ENCODE data around the gene SPG7.
"Not testable (repeated sequence)": the region's sequence is repeated elsewhere in the genome, so short reads cannot be mapped to it uniquely, and the experiment has no call there.

GRCh38 chr16:89463312-89463711 is 44.9 kb upstream of the SPG7 start:
- not testable (repeated sequence) for TF ChIP-seq RFX5 (IDR thresholded peaks at IDR 0.05); MAFK (IDR thresholded peaks at IDR 0.05; ENCODE audit: partially characterized antibody); USF2 (IDR thresholded peaks at IDR 0.05); RNF2 (IDR thresholded peaks at IDR 0.05; ENCODE audit: borderline replicate concordance, low read depth); JUNB (IDR thresholded peaks at IDR 0.05); EP300 (IDR thresholded peaks at IDR 0.05)
- TF ChIP-seq, protein P1, sequence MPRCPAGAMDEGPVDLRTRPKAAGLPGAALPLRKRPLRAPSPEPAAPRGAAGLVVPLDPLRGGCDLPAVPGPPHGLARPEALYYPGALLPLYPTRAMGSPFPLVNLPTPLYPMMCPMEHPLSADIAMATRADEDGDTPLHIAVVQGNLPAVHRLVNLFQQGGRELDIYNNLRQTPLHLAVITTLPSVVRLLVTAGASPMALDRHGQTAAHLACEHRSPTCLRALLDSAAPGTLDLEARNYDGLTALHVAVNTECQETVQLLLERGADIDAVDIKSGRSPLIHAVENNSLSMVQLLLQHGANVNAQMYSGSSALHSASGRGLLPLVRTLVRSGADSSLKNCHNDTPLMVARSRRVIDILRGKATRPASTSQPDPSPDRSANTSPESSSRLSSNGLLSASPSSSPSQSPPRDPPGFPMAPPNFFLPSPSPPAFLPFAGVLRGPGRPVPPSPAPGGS (IDR thresholded peaks at IDR 0.05): not testable (repeated sequence)
